Large intestine (tissue), 3 donors: ENCODE measurements around the gene ITM2C. TPM values are rescaled to one million over a fixed set of nuclear protein-coding genes. Genes with fewer than 3 reads are reported as not detected.

Source experiments
- DNase-seq, 2 donors: peaks; one replicate each; pipeline versions ENCODE4 v3.0.0 to v3.0.0-alpha.2; 2013
- H3K27ac ChIP-seq: one replicate; pipeline ENCODE4 v1.5.1; 2013; ENCODE audit warnings: low read length
- H3K27me3 ChIP-seq: 2 replicates; pipeline ENCODE4 v1.6.1; 2013; ENCODE audit warnings: low read length; ENCODE audit not compliant: control insufficient read depth, insufficient read depth
- H3K36me3 ChIP-seq: 2 replicates; pipeline ENCODE4 v1.6.1; 2013; ENCODE audit warnings: low read length; ENCODE audit not compliant: control insufficient read depth, insufficient read depth
- H3K4me1 ChIP-seq: one replicate; pipeline ENCODE4 v1.6.1; 2013; ENCODE audit warnings: low read length; ENCODE audit not compliant: control insufficient read depth, insufficient read depth
- H3K4me3 ChIP-seq: one replicate; pipeline ENCODE4 v1.5.1; 2013; ENCODE audit warnings: low read length
- H3K9me3 ChIP-seq: one replicate; pipeline ENCODE4 v1.6.1; 2013; ENCODE audit warnings: mild to moderate bottlenecking, low read depth, low read length, moderate library complexity; ENCODE audit not compliant: control insufficient read depth
- WGBS: methylation state at CpG from one replicate; pipeline ENCODE4 v1.1.5; 2013; ENCODE audit warnings: low lambda C conversion rate; ENCODE audit not compliant: insufficient coverage; 5-methylcytosine and 5-hydroxymethylcytosine counted together
- polyA plus RNA-seq: library from polyadenylated mRNA; unstranded; fragments of 120-200 nt; gene quantifications from one replicate; pipeline ENCODE4 v1.2.1, GENCODE V29; 2013

Gene ITM2C
- polyA plus RNA-seq, 1 donor, result 321 TPM

- H3K36me3 ChIP-seq, result no peaks in the 10 kb centered on the region
- no peak overlapping the region for H3K4me3 ChIP-seq
Observed at GRCh38 chr2:230925879-230926765, 61.4 kb downstream of the ITM2C start.

GRCh38 chr2:230927711-230928341 is 63.1 kb downstream of the ITM2C start:
- WGBS, result no CpG with 5 or more reads among the region's 14 CpGs
- Histone ChIP-seq H3K27ac (no peak overlapping the region), H3K4me3 (no peak overlapping the region), H3K4me1 (no peaks in the 10 kb centered on the region), H3K27me3 (no peaks in the 10 kb centered on the region), H3K9me3 (no peaks in the 10 kb centered on the region), H3K36me3 (no peaks in the 10 kb centered on the region)
- DNase-seq, result no peak

More at GRCh38 chr2:230925879-230926765, 61.4 kb downstream of the ITM2C start:
- Histone ChIP-seq H3K27ac (no peak overlapping the region), H3K27me3 (no peaks in the 10 kb centered on the region), H3K4me1 (no peaks in the 10 kb centered on the region), H3K9me3 (no peaks in the 10 kb centered on the region)
- no peak for DNase-seq
- no CpG with 5 or more reads among the region's 11 CpGs for WGBS

Other genes with a start within 250 kb of the ITM2C start
- 81.3 TPM for gene CAB39, start 152.1 kb upstream of the ITM2C start, polyA plus RNA-seq
- 0.63 TPM for gene GPR55, start 60.3 kb downstream of the ITM2C start, polyA plus RNA-seq
- not detected for gene SPATA3, start 131.2 kb downstream of the ITM2C start, polyA plus RNA-seq
- 42.0 TPM for gene C2orf72, start 172.6 kb downstream of the ITM2C start, polyA plus RNA-seq
- 58.7 TPM for gene PSMD1, start 191.9 kb downstream of the ITM2C start, polyA plus RNA-seq